Activated naive CD8-positive, alpha-beta T cell (primary cell): ENCODE results near the gene KIAA1217.

ENCODE experiments used
- H3K27ac Mint-ChIP-seq: one replicate; pipeline ENCODE4 v1.8.0; 2021; ENCODE audit warnings: mixed read lengths
- H3K27me3 Mint-ChIP-seq: one replicate; pipeline ENCODE4 v1.8.0; 2021; ENCODE audit warnings: mixed read lengths
- H3K36me3 Mint-ChIP-seq: one replicate; pipeline ENCODE4 v1.8.0; 2021; ENCODE audit warnings: mixed read lengths
- H3K4me1 Mint-ChIP-seq: one replicate; pipeline ENCODE4 v1.8.0; 2021; ENCODE audit warnings: low read depth, mixed read lengths
- H3K4me3 Mint-ChIP-seq: one replicate; pipeline ENCODE4 v1.8.0; 2021; ENCODE audit warnings: mild to moderate bottlenecking, mixed read lengths
- H3K9me3 Mint-ChIP-seq: one replicate; pipeline ENCODE4 v1.8.0; 2021; ENCODE audit warnings: low read depth, mixed read lengths

Gene KIAA1217

GRCh38 chr10:24502006-24502405 lies 293.1 kb downstream of the KIAA1217 start:
- Mint-ChIP-seq H3K27me3 (peaks cover 2% of the 10 kb centered on the region), H3K9me3 (no peaks in the 10 kb centered on the region), H3K4me1 (no peaks in the 10 kb centered on the region), H3K36me3 (no peaks in the 10 kb centered on the region), H3K27ac (no peak overlapping the region), H3K4me3 (no peak overlapping the region)

- peaks cover 8% of the 10 kb centered on the region for H3K27me3 Mint-ChIP-seq
- no peak overlapping the region for H3K27ac Mint-ChIP-seq
- no peak overlapping the region for H3K4me3 Mint-ChIP-seq
- H3K4me1 Mint-ChIP-seq = no peaks in the 10 kb centered on the region
- peaks cover 7% of the 10 kb centered on the region for H3K9me3 Mint-ChIP-seq
- H3K36me3 Mint-ChIP-seq = no peaks in the 10 kb centered on the region
These were observed 294.0 kb downstream of the KIAA1217 start for GRCh38 chr10:24502801-24503460.

- peaks cover 8% of the 10 kb centered on the region for H3K27me3 Mint-ChIP-seq
- H3K9me3 Mint-ChIP-seq = peaks cover 7% of the 10 kb centered on the region
- H3K4me3 Mint-ChIP-seq = no peak overlapping the region
- no peak overlapping the region for H3K27ac Mint-ChIP-seq
- no peaks in the 10 kb centered on the region for H3K4me1 Mint-ChIP-seq
- H3K36me3 Mint-ChIP-seq = no peaks in the 10 kb centered on the region
These were observed 294.8 kb downstream of the KIAA1217 start for GRCh38 chr10:24503461-24504320.

- H3K9me3 Mint-ChIP-seq = peaks cover 7% of the 10 kb centered on the region
- H3K27ac Mint-ChIP-seq = no peak overlapping the region
- no peaks in the 10 kb centered on the region for H3K36me3 Mint-ChIP-seq
- no peak overlapping the region for H3K4me3 Mint-ChIP-seq
- peaks cover 11% of the 10 kb centered on the region for H3K27me3 Mint-ChIP-seq
- H3K4me1 Mint-ChIP-seq = no peaks in the 10 kb centered on the region
These were observed 296.8 kb downstream of the KIAA1217 start for GRCh38 chr10:24505759-24506158.

GRCh38 chr10:24513155-24513554 lies 304.2 kb downstream of the KIAA1217 start:
- H3K27ac Mint-ChIP-seq = no peak overlapping the region
- no peaks in the 10 kb centered on the region for H3K9me3 Mint-ChIP-seq
- H3K36me3 Mint-ChIP-seq = no peaks in the 10 kb centered on the region
- peaks cover 4% of the 10 kb centered on the region for H3K27me3 Mint-ChIP-seq
- H3K4me1 Mint-ChIP-seq = no peaks in the 10 kb centered on the region
- no peak overlapping the region for H3K4me3 Mint-ChIP-seq

GRCh38 chr10:24515481-24515880 lies 306.5 kb downstream of the KIAA1217 start:
- Mint-ChIP-seq H3K4me1 (peaks cover 12% of the 10 kb centered on the region), H3K27me3 (peaks cover 1% of the 10 kb centered on the region), H3K4me3 (no peak overlapping the region), H3K27ac (no peak overlapping the region), H3K36me3 (no peaks in the 10 kb centered on the region), H3K9me3 (no peaks in the 10 kb centered on the region)

- H3K36me3 Mint-ChIP-seq = no peaks in the 10 kb centered on the region
- H3K4me1 Mint-ChIP-seq = peaks cover 12% of the 10 kb centered on the region
- no peaks in the 10 kb centered on the region for H3K9me3 Mint-ChIP-seq
- H3K27ac Mint-ChIP-seq = no peak overlapping the region
- H3K4me3 Mint-ChIP-seq = no peak overlapping the region
- peaks cover 1% of the 10 kb centered on the region for H3K27me3 Mint-ChIP-seq
These were observed 309.5 kb downstream of the KIAA1217 start for GRCh38 chr10:24518411-24518810.

GRCh38 chr10:24518981-24519597 lies 310.2 kb downstream of the KIAA1217 start:
- Mint-ChIP-seq H3K4me1 (peaks cover 12% of the 10 kb centered on the region), H3K27me3 (peaks cover 1% of the 10 kb centered on the region), H3K9me3 (no peaks in the 10 kb centered on the region), H3K4me3 (peak overlapping the region; percentile 76), H3K36me3 (no peaks in the 10 kb centered on the region), H3K27ac (no peak overlapping the region)

- Mint-ChIP-seq H3K4me3 (peak overlapping the region; percentile 76), H3K9me3 (no peaks in the 10 kb centered on the region), H3K27me3 (peaks cover 1% of the 10 kb centered on the region), H3K4me1 (peaks cover 12% of the 10 kb centered on the region), H3K36me3 (no peaks in the 10 kb centered on the region), H3K27ac (peak overlapping the region; percentile 11)
These were observed 311.0 kb downstream of the KIAA1217 start for GRCh38 chr10:24519950-24520349.

- Mint-ChIP-seq H3K4me1 (peaks cover 9% of the 10 kb centered on the region), H3K9me3 (no peaks in the 10 kb centered on the region), H3K27ac (no peak overlapping the region), H3K36me3 (no peaks in the 10 kb centered on the region), H3K4me3 (no peak overlapping the region), H3K27me3 (peaks cover 1% of the 10 kb centered on the region)
These were observed 315.4 kb downstream of the KIAA1217 start for GRCh38 chr10:24524314-24524713.

- no peaks in the 10 kb centered on the region for H3K4me1 Mint-ChIP-seq
- H3K36me3 Mint-ChIP-seq = no peaks in the 10 kb centered on the region
- H3K27ac Mint-ChIP-seq = no peak overlapping the region
- H3K9me3 Mint-ChIP-seq = no peaks in the 10 kb centered on the region
- H3K27me3 Mint-ChIP-seq = peaks cover 1% of the 10 kb centered on the region
- no peak overlapping the region for H3K4me3 Mint-ChIP-seq
These were observed 317.2 kb downstream of the KIAA1217 start for GRCh38 chr10:24526085-24526649.

- Mint-ChIP-seq H3K4me1 (no peaks in the 10 kb centered on the region), H3K4me3 (no peak overlapping the region), H3K9me3 (no peaks in the 10 kb centered on the region), H3K36me3 (no peaks in the 10 kb centered on the region), H3K27ac (no peak overlapping the region), H3K27me3 (peaks cover 2% of the 10 kb centered on the region)
These were observed 320.0 kb downstream of the KIAA1217 start for GRCh38 chr10:24528946-24529345.

- Mint-ChIP-seq H3K27ac (no peak overlapping the region), H3K36me3 (no peaks in the 10 kb centered on the region), H3K4me1 (no peaks in the 10 kb centered on the region)
These were observed 322.5 kb downstream of the KIAA1217 start for GRCh38 chr10:24531439-24531838.

GRCh38 chr10:24533981-24534380 lies 325.0 kb downstream of the KIAA1217 start:
- Mint-ChIP-seq H3K36me3 (no peaks in the 10 kb centered on the region), H3K27me3 (peaks cover 2% of the 10 kb centered on the region), H3K4me3 (no peak overlapping the region), H3K4me1 (no peaks in the 10 kb centered on the region), H3K27ac (no peak overlapping the region), H3K9me3 (no peaks in the 10 kb centered on the region)

More at GRCh38 chr10:24531439-24531838, 322.5 kb downstream of the KIAA1217 start:
- H3K9me3 Mint-ChIP-seq = no peaks in the 10 kb centered on the region
- no peak overlapping the region for H3K4me3 Mint-ChIP-seq
- peaks cover 2% of the 10 kb centered on the region for H3K27me3 Mint-ChIP-seq

GRCh38 chr10:24536636-24537035 lies 327.7 kb downstream of the KIAA1217 start:
- H3K36me3 Mint-ChIP-seq = no peaks in the 10 kb centered on the region
- peaks cover 3% of the 10 kb centered on the region for H3K27me3 Mint-ChIP-seq
- H3K4me3 Mint-ChIP-seq = no peak overlapping the region
- no peaks in the 10 kb centered on the region for H3K4me1 Mint-ChIP-seq
- H3K27ac Mint-ChIP-seq = no peak overlapping the region
- H3K9me3 Mint-ChIP-seq = no peaks in the 10 kb centered on the region
